Large intestine (tissue), 3 donors: ENCODE measurements around the gene RFC5. TPM values are rescaled to one million over a fixed set of nuclear protein-coding genes. Genes with fewer than 3 reads are reported as not detected.
"Not testable (repeated sequence)": the region's sequence is repeated elsewhere in the genome, so short reads cannot be mapped to it uniquely, and the experiment has no call there.

Experiments
- DNase-seq, 2 donors: peaks; one replicate each; pipeline versions ENCODE4 v3.0.0 to v3.0.0-alpha.2; 2013
- H3K27ac ChIP-seq: one replicate; pipeline ENCODE4 v1.5.1; 2013; ENCODE audit warnings: low read length
- H3K27me3 ChIP-seq: 2 replicates; pipeline ENCODE4 v1.6.1; 2013; ENCODE audit warnings: low read length; ENCODE audit not compliant: control insufficient read depth, insufficient read depth
- H3K36me3 ChIP-seq: 2 replicates; pipeline ENCODE4 v1.6.1; 2013; ENCODE audit warnings: low read length; ENCODE audit not compliant: control insufficient read depth, insufficient read depth
- H3K4me1 ChIP-seq: one replicate; pipeline ENCODE4 v1.6.1; 2013; ENCODE audit warnings: low read length; ENCODE audit not compliant: control insufficient read depth, insufficient read depth
- H3K4me3 ChIP-seq: one replicate; pipeline ENCODE4 v1.5.1; 2013; ENCODE audit warnings: low read length
- H3K9me3 ChIP-seq: one replicate; pipeline ENCODE4 v1.6.1; 2013; ENCODE audit warnings: mild to moderate bottlenecking, low read depth, low read length, moderate library complexity; ENCODE audit not compliant: control insufficient read depth
- WGBS: methylation state at CpG from one replicate; pipeline ENCODE4 v1.1.5; 2013; ENCODE audit warnings: low lambda C conversion rate; ENCODE audit not compliant: insufficient coverage; 5-methylcytosine and 5-hydroxymethylcytosine counted together
- polyA plus RNA-seq: library from polyadenylated mRNA; unstranded; fragments of 120-200 nt; gene quantifications from one replicate; pipeline ENCODE4 v1.2.1, GENCODE V29; 2013

Gene RFC5
- polyA plus RNA-seq, 1 donor = 22.2 TPM

- DNase-seq = no peak
- WGBS = no CpG with 5 or more reads among the region's 3 CpGs
- H3K27ac ChIP-seq = no peak overlapping the region
- no peak overlapping the region for H3K4me3 ChIP-seq
- no peaks in the 10 kb centered on the region for H3K4me1 ChIP-seq
- no peaks in the 10 kb centered on the region for H3K36me3 ChIP-seq
- H3K9me3 ChIP-seq = no peaks in the 10 kb centered on the region
- H3K27me3 ChIP-seq = no peaks in the 10 kb centered on the region
These were observed 4.5 kb upstream of the RFC5 start for GRCh38 chr12:118011961-118012360.

- H3K9me3 ChIP-seq = no peaks in the 10 kb centered on the region
- no peaks in the 10 kb centered on the region for H3K27me3 ChIP-seq
- no peak overlapping the region for H3K27ac ChIP-seq
- DNase-seq = no peak
- no CpG with 5 or more reads among the region's 3 CpGs for WGBS
- no peak overlapping the region for H3K4me3 ChIP-seq
- no peaks in the 10 kb centered on the region for H3K36me3 ChIP-seq
- H3K4me1 ChIP-seq = no peaks in the 10 kb centered on the region
These were observed 3.2 kb upstream of the RFC5 start for GRCh38 chr12:118013283-118013682.

DNA sequence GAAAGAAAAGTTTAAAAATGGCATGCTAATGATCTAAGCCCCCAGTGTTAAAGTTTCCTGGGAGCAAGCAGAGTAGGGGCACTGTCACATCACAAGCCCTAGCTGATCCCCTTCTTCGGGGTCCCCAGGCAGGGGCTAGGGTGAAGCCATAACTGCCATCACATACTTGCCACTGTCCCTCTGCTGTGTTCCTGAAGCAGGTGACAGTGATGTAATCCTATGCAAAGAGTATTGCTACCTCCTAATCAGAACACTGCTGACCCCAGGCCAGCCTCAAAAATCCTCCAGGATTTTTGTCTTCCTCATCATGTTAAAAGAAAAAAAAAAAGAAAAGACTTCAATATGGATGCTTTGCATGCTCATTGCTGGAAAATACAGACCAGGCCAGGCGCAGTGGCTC is 1.2 kb upstream of the RFC5 start:
- no peaks in the 10 kb centered on the region for H3K9me3 ChIP-seq
- no CpG with 5 or more reads among the region's 2 CpGs for WGBS

GRCh38 chr12:118015944-118016343 is 559 bp upstream of the RFC5 start:
- Histone ChIP-seq H3K4me1 (no peaks in the 10 kb centered on the region), H3K9me3 (no peaks in the 10 kb centered on the region), H3K36me3 (peaks cover 15% of the 10 kb centered on the region), H3K27ac (no peak overlapping the region), H3K27me3 (no peaks in the 10 kb centered on the region), H3K4me3 (peak overlapping the region; percentile 82)
- 25% methylated on average over 2 of the region's 9 CpGs for WGBS
- no peak for DNase-seq

More for the DNA sequence above, 1.2 kb upstream of the RFC5 start:
- Histone ChIP-seq H3K4me1 (no peaks in the 10 kb centered on the region), H3K36me3 (peaks cover 12% of the 10 kb centered on the region), H3K27ac (no peak overlapping the region), H3K27me3 (no peaks in the 10 kb centered on the region), H3K4me3 (no peak overlapping the region)
- DNase-seq = no peak

- no peaks in the 10 kb centered on the region for H3K27me3 ChIP-seq
- H3K4me3 ChIP-seq = no peak overlapping the region
These were observed 1.4 kb downstream of the RFC5 start for GRCh38 chr12:118017926-118018325.

DNA sequence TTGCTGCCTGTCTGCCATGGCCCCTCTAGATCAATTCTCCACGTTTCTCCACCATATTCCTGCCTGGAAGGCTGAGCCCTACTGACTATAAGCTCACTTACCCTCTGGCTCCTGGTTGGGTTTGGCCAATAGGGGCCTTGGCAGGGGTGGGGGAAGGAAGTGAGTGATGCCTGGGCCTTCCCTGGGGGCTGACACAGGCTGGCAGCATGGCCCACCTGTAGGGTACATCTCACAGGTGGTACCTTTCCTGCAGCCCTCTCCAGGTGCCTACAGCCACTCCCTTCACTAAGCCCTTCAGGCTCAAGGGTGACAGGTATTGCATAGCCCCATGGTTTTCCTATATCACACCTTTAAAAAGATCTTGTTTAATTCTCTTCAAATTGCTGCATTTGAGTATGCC is 3.5 kb downstream of the RFC5 start:
- Histone ChIP-seq H3K27me3 (no peaks in the 10 kb centered on the region), H3K4me3 (no peak overlapping the region), H3K27ac (no peak overlapping the region), H3K9me3 (no peaks in the 10 kb centered on the region), H3K4me1 (no peaks in the 10 kb centered on the region), H3K36me3 (peaks cover 32% of the 10 kb centered on the region)
- WGBS = no CpG with 5 or more reads among the region's 1 CpG
- DNase-seq = no peak

More at GRCh38 chr12:118017926-118018325, 1.4 kb downstream of the RFC5 start:
- H3K4me1 ChIP-seq = no peaks in the 10 kb centered on the region
- peaks cover 27% of the 10 kb centered on the region for H3K36me3 ChIP-seq
- no peaks in the 10 kb centered on the region for H3K9me3 ChIP-seq
- H3K27ac ChIP-seq = no peak overlapping the region
- DNase-seq = no peak

DNA sequence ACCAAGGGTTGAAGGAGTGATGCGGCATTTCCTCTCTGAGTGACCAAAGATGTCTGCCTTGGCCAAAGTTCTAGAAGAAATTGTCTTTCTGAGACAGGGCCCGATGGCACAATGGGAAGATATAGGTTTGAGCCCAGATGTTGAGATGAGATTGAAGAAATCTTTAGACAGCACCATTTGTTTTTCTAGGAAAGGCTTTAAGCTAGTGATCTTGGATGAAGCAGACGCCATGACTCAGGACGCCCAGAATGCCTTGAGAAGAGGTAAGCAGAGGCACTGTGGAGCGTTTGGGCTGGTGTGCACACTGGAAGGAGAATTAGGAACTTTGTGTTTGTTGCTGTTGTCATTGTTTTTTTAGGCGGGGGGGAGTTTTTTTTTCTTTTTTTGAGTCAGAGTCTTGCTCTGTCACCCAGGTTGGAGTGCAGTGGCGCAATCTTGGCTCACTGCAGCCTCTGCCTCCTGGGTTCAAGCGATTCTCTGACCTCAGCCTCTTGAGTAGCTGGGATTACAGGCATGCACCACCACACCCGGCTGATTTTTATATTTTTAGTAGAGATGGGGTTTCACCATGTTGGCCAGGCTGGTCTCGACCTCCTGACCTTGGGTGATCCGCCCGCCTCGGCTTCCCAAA is 5.7 kb downstream of the RFC5 start:
- DNase-seq, H3K4me3 ChIP-seq, H3K27ac ChIP-seq, H3K4me1 ChIP-seq, H3K27me3 ChIP-seq, H3K9me3 ChIP-seq: not testable (repeated sequence)
- WGBS = 100% methylated on average over 2 of the region's 13 CpGs
- peaks cover 52% of the 10 kb centered on the region for H3K36me3 ChIP-seq

DNA sequence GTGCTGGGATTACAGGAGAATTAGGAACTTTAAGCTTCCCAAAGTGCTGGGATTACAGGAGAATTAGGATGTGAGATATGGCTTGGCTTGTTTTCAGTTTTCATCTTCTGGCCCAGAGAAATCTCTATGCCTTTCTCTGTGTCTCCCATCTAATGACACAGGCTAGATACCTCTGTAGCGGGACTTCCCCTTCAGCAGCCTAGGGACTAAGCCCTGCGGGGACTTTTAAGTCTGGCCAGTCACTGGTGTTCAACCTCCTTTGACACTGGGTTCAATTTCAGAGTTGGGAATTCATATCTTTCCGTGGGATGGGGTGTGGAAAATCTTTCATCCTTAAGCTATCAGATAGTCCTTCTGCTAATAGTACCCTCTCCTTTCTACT is 6.2 kb downstream of the RFC5 start:
- no peaks in the 10 kb centered on the region for H3K9me3 ChIP-seq
- peaks cover 54% of the 10 kb centered on the region for H3K36me3 ChIP-seq
- DNase-seq = no peak
- no CpG with 5 or more reads among the region's 3 CpGs for whole genome bisulfite sequencing
- no peak overlapping the region for H3K4me3 ChIP-seq
- no peaks in the 10 kb centered on the region for H3K4me1 ChIP-seq
- no peaks in the 10 kb centered on the region for H3K27me3 ChIP-seq
- no peak overlapping the region for H3K27ac ChIP-seq

DNA sequence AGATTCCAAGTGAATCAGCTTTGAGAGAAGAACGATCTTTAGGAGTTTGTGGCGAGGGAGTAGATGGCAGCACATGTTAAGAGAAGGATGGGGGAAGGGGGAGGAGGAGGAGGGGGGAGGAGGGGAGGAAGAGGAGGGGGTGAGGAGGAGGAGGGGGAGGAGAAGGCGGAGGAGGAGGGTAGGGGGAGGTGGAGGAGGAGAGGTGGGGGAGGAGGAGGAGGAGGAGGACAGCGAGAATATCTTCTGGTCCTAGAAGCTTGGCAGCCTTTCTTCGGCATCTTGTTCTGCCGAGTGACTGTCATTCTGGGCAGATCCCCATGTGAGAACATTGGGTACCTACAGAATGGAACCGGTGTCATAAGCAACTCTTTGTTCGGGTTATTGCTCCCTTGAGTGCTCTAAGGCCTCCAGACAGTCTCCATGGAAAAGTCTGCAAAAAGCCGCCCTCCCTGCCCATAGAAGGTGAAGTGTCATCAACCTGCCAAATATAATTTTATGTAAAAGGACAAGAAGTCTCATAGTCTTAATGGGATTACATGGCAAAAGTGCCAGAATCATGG is 6.9 kb downstream of the RFC5 start:
- no peaks in the 10 kb centered on the region for H3K4me1 ChIP-seq
- no peak overlapping the region for H3K27ac ChIP-seq
- no peaks in the 10 kb centered on the region for H3K9me3 ChIP-seq
- DNase-seq = no peak
- H3K4me3 ChIP-seq = no peak overlapping the region
- no CpG with 5 or more reads among the region's 9 CpGs for WGBS
- peaks cover 58% of the 10 kb centered on the region for H3K36me3 ChIP-seq
- H3K27me3 ChIP-seq = no peaks in the 10 kb centered on the region

DNA sequence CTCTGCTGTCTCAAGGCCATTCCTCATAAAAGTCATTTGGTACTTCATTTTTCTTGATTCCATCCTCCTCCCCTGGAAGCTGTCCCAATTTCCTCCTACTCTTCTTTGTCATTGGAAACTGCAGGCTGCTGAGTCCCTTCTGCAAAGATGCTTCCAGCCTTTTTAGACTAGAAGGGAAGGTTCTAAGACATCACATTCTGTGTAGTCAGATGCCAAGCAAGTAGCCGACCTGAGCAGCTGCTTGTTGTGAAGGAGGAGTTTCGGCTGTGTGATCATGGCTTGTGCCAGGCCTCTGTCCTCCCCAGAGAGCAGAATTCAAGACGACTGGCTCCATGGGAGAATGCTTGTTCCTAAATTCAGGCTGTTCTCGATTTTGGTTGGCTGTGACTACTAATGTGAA is 8.7 kb downstream of the RFC5 start:
- Histone ChIP-seq H3K4me1 (no peaks in the 10 kb centered on the region), H3K27me3 (no peaks in the 10 kb centered on the region), H3K4me3 (no peak overlapping the region), H3K36me3 (peaks cover 55% of the 10 kb centered on the region), H3K9me3 (no peaks in the 10 kb centered on the region), H3K27ac (no peak overlapping the region)
- 100% methylated on average over 1 of the region's 4 CpGs for WGBS
- no peak for DNase-seq

GRCh38 chr12:118029166-118029565 is 12.7 kb downstream of the RFC5 start:
- Histone ChIP-seq H3K36me3 (peaks cover 78% of the 10 kb centered on the region), H3K27ac (no peak overlapping the region), H3K4me3 (no peak overlapping the region), H3K27me3 (no peaks in the 10 kb centered on the region), H3K9me3 (no peaks in the 10 kb centered on the region), H3K4me1 (no peaks in the 10 kb centered on the region)
- no CpG with 5 or more reads among the region's 5 CpGs for WGBS
- DNase-seq = no peak
